ENCODE measurements around the gene CCZ1. TPM values are rescaled to one million over a fixed set of nuclear protein-coding genes. Genes with fewer than 3 reads are reported as not detected.
A peak's percentile ranks its signal among the peaks of the same experiment; 100 is the strongest.
"Not testable (repeated sequence)": the region's sequence is repeated elsewhere in the genome, so short reads cannot be mapped to it uniquely, and the experiment has no call there.

The CCZ1 gene
- polyA plus RNA-seq, 1 donor: 56.4 TPM

- DNase-seq; H3K27ac ChIP-seq (ENCODE audit: low read length); H3K27me3 ChIP-seq (ENCODE audit: control insufficient read depth, insufficient read depth, low read length); H3K9me3 ChIP-seq (ENCODE audit: control insufficient read depth, low read depth, low read length); H3K4me3 ChIP-seq (ENCODE audit: low read length); H3K4me1 ChIP-seq (ENCODE audit: control insufficient read depth, insufficient read depth, low read length); H3K36me3 ChIP-seq (ENCODE audit: control insufficient read depth, insufficient read depth, low read length): not testable (repeated sequence)
- WGBS (ENCODE audit: insufficient coverage, low lambda C conversion rate): no CpG with 5 or more reads among the region's 6 CpGs
Measured at GRCh38 chr7:5868928-5869341, 29.6 kb upstream of the CCZ1 start.

DNA sequence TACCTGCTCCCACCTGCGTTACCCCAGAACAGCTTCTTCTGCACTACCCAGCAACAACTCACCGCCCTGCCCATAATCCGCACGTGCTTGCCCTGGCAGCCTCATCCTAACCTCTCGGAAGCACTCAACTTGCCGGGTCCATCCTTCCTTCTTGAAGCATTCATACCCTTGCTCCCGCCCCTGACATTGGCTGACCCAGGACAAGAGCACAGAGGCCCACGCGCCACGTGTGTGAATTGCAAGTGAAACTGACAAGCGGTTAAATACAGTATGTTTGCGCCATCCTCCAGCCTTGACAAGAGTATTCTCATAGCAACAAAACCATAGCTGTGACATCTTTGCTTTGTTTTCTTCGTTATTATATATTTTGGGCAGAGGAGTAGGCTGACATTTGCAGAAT, 28.8 kb upstream of the CCZ1 start:
- Histone ChIP-seq H3K4me3 (ENCODE audit: low read length) (no peak overlapping the region), H3K27ac (ENCODE audit: low read length) (no peak overlapping the region), H3K36me3 (ENCODE audit: control insufficient read depth, insufficient read depth, low read length) (no peaks in the 10 kb centered on the region), H3K27me3 (ENCODE audit: control insufficient read depth, insufficient read depth, low read length) (no peaks in the 10 kb centered on the region), H3K4me1 (ENCODE audit: control insufficient read depth, insufficient read depth, low read length) (no peaks in the 10 kb centered on the region), H3K9me3 (ENCODE audit: control insufficient read depth, low read depth, low read length) (no peaks in the 10 kb centered on the region)
- no peak for DNase-seq
- WGBS (ENCODE audit: insufficient coverage, low lambda C conversion rate): 100% methylated on average over 1 of the region's 13 CpGs

GRCh38 chr7:5870311-5870710, 28.2 kb upstream of the CCZ1 start:
- Histone ChIP-seq H3K4me3 (ENCODE audit: low read length) (no peak overlapping the region), H3K9me3 (ENCODE audit: control insufficient read depth, low read depth, low read length) (no peaks in the 10 kb centered on the region), H3K27me3 (ENCODE audit: control insufficient read depth, insufficient read depth, low read length) (no peaks in the 10 kb centered on the region), H3K4me1 (ENCODE audit: control insufficient read depth, insufficient read depth, low read length) (no peaks in the 10 kb centered on the region), H3K27ac (ENCODE audit: low read length) (no peak overlapping the region), H3K36me3 (ENCODE audit: control insufficient read depth, insufficient read depth, low read length) (no peaks in the 10 kb centered on the region)
- no peak for DNase-seq
- no CpG with 5 or more reads among the region's 2 CpGs for WGBS (ENCODE audit: insufficient coverage, low lambda C conversion rate)

DNA sequence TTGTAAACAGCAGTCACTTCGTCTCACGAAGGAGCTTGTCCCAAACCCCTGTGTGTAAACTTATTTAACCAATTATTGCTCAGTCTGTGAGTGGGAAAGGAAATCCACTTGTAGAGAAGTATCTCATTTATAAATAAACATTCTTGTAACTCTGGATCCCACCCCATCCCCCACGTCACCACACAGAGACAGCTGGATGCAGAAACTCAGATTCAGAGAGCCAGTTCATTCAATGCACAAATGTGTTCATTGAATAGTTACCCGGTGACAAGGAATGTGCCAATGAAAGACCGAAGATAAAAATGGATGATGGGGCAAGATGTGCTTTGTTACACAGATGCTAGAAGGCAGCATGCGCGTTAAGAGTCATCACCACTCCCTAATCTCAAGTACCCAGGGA, 26.2 kb upstream of the CCZ1 start:
- Histone ChIP-seq H3K4me1 (ENCODE audit: control insufficient read depth, insufficient read depth, low read length) (no peaks in the 10 kb centered on the region), H3K36me3 (ENCODE audit: control insufficient read depth, insufficient read depth, low read length) (no peaks in the 10 kb centered on the region), H3K27ac (ENCODE audit: low read length) (no peak overlapping the region), H3K27me3 (ENCODE audit: control insufficient read depth, insufficient read depth, low read length) (no peaks in the 10 kb centered on the region), H3K9me3 (ENCODE audit: control insufficient read depth, low read depth, low read length) (no peaks in the 10 kb centered on the region), H3K4me3 (ENCODE audit: low read length) (no peak overlapping the region)
- WGBS (ENCODE audit: insufficient coverage, low lambda C conversion rate): no CpG with 5 or more reads among the region's 7 CpGs
- DNase-seq: peak; percentile 6 to 9

DNA sequence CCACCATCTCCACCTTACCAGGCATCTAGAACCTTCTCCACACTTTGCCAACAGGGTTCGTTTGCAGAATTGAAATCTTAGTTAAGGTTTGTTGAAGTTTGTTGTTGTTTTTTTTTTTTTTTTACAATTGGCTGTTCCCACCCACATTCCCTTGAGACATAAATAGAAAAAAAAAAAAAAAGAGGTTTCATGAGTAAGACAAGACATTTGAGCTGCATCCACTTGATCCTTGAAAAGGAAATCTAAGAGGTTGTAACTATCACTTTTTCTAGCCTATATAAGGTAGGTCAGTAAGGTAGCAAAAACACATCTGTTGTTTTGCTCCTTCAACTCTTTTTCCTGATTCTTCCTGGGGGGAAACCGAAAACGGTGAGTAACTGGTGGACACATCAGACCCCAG, 18.9 kb upstream of the CCZ1 start:
- H3K9me3 ChIP-seq (ENCODE audit: control insufficient read depth, low read depth, low read length); H3K27ac ChIP-seq (ENCODE audit: low read length); H3K36me3 ChIP-seq (ENCODE audit: control insufficient read depth, insufficient read depth, low read length); H3K27me3 ChIP-seq (ENCODE audit: control insufficient read depth, insufficient read depth, low read length); H3K4me3 ChIP-seq (ENCODE audit: low read length); H3K4me1 ChIP-seq (ENCODE audit: control insufficient read depth, insufficient read depth, low read length); DNase-seq: not testable (repeated sequence)
- WGBS (ENCODE audit: insufficient coverage, low lambda C conversion rate): no CpG with 5 or more reads among the region's 3 CpGs

DNA sequence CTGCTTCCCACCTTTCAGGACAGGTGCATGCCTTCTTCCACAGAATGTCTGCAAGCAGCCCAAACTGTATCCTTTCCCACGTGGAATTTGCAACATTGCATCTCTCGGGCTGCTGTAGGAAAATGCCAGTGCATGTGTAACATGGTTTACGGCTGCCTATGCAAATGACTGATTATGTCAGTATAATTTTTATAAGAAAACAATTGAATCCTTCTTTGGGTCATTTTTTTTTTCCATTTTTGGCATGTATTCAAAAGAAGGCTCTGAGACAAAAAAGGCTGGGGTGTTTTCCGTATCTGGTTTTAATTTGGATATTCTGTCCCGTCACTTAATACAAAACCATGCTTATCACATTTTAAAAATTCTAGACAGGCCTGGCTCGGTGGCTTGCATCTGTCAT, 18.4 kb upstream of the CCZ1 start:
- not testable (repeated sequence) for DNase-seq

GRCh38 chr7:5884431-5884830, 14.1 kb upstream of the CCZ1 start:
- not testable (repeated sequence) for H3K9me3 ChIP-seq (ENCODE audit: control insufficient read depth, low read depth, low read length); DNase-seq; H3K27ac ChIP-seq (ENCODE audit: low read length); H3K4me1 ChIP-seq (ENCODE audit: control insufficient read depth, insufficient read depth, low read length); H3K27me3 ChIP-seq (ENCODE audit: control insufficient read depth, insufficient read depth, low read length); H3K36me3 ChIP-seq (ENCODE audit: control insufficient read depth, insufficient read depth, low read length); H3K4me3 ChIP-seq (ENCODE audit: low read length)
- 40% methylated on average over 1 of the region's 5 CpGs for WGBS (ENCODE audit: insufficient coverage, low lambda C conversion rate)

More for the DNA sequence above, 18.4 kb upstream of the CCZ1 start:
- not testable (repeated sequence) for H3K4me1 ChIP-seq (ENCODE audit: control insufficient read depth, insufficient read depth, low read length); H3K27ac ChIP-seq (ENCODE audit: low read length); H3K36me3 ChIP-seq (ENCODE audit: control insufficient read depth, insufficient read depth, low read length); H3K27me3 ChIP-seq (ENCODE audit: control insufficient read depth, insufficient read depth, low read length); H3K4me3 ChIP-seq (ENCODE audit: low read length); H3K9me3 ChIP-seq (ENCODE audit: control insufficient read depth, low read depth, low read length)
- WGBS (ENCODE audit: insufficient coverage, low lambda C conversion rate): 83% methylated on average over 2 of the region's 6 CpGs

GRCh38 chr7:5888021-5888420, 10.5 kb upstream of the CCZ1 start:
- not testable (repeated sequence) for H3K4me3 ChIP-seq (ENCODE audit: low read length); H3K27me3 ChIP-seq (ENCODE audit: control insufficient read depth, insufficient read depth, low read length); H3K9me3 ChIP-seq (ENCODE audit: control insufficient read depth, low read depth, low read length); H3K27ac ChIP-seq (ENCODE audit: low read length); H3K4me1 ChIP-seq (ENCODE audit: control insufficient read depth, insufficient read depth, low read length); DNase-seq; H3K36me3 ChIP-seq (ENCODE audit: control insufficient read depth, insufficient read depth, low read length)
- no CpG with 5 or more reads among the region's 5 CpGs for WGBS (ENCODE audit: insufficient coverage, low lambda C conversion rate)

DNA sequence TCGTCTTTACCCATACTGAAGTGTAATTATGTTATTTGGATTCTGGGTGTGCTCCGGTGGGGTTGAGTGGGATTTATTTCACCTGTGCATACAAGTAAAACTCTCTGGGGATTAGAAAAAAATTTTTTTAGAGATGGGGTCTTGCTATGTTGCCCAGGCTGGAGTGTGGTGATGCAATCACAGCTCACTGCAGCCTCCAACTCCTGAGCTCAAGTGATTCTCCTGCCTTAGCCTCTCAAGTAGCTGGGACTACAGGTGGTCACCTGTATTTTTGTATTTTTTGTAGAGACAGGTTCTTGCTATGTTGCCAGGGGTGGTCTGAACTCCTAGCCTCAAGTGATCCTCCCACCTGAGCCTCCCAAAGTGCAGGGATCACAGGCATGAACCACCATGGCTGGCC, 8.3 kb upstream of the CCZ1 start:
- WGBS (ENCODE audit: insufficient coverage, low lambda C conversion rate): 100% methylated on average over 1 of the region's 2 CpGs
- H3K4me3 ChIP-seq (ENCODE audit: low read length); H3K9me3 ChIP-seq (ENCODE audit: control insufficient read depth, low read depth, low read length); H3K4me1 ChIP-seq (ENCODE audit: control insufficient read depth, insufficient read depth, low read length); H3K27me3 ChIP-seq (ENCODE audit: control insufficient read depth, insufficient read depth, low read length); DNase-seq; H3K27ac ChIP-seq (ENCODE audit: low read length); H3K36me3 ChIP-seq (ENCODE audit: control insufficient read depth, insufficient read depth, low read length): not testable (repeated sequence)

DNA sequence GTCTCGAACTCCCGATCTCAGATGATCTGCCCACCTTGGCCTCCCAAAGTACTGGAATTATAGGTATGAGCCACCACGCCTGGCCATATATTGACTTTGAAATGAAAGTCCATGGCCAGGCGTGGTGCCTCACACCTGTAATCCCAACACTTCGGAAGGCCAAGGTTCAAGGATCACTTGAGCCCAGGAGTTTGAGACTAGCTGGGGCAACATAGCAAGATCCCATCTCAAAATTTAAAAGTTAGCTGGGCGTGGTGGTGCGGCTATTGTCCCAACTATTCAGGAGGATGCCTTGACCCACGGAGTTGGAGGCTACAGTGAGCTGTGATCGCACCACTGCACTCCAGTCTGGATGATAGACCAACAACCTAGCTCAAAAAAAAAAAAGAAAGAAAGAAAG, 6.0 kb upstream of the CCZ1 start:
- 100% methylated on average over 2 of the region's 9 CpGs for WGBS (ENCODE audit: insufficient coverage, low lambda C conversion rate)

GRCh38 chr7:5897369-5897919, 1.1 kb upstream of the CCZ1 start:
- 100% methylated on average over 1 of the region's 13 CpGs for WGBS (ENCODE audit: insufficient coverage, low lambda C conversion rate)
- not testable (repeated sequence) for H3K36me3 ChIP-seq (ENCODE audit: control insufficient read depth, insufficient read depth, low read length); H3K27ac ChIP-seq (ENCODE audit: low read length); H3K27me3 ChIP-seq (ENCODE audit: control insufficient read depth, insufficient read depth, low read length); DNase-seq; H3K9me3 ChIP-seq (ENCODE audit: control insufficient read depth, low read depth, low read length); H3K4me1 ChIP-seq (ENCODE audit: control insufficient read depth, insufficient read depth, low read length); H3K4me3 ChIP-seq (ENCODE audit: low read length)

More for the DNA sequence above, 6.0 kb upstream of the CCZ1 start:
- H3K27ac ChIP-seq (ENCODE audit: low read length): no peak overlapping the region
- DNase-seq: no peak
- H3K4me1 ChIP-seq (ENCODE audit: control insufficient read depth, insufficient read depth, low read length): no peaks in the 10 kb centered on the region
- no peaks in the 10 kb centered on the region for H3K9me3 ChIP-seq (ENCODE audit: control insufficient read depth, low read depth, low read length)
- H3K36me3 ChIP-seq (ENCODE audit: control insufficient read depth, insufficient read depth, low read length): no peaks in the 10 kb centered on the region
- no peak overlapping the region for H3K4me3 ChIP-seq (ENCODE audit: low read length)
- H3K27me3 ChIP-seq (ENCODE audit: control insufficient read depth, insufficient read depth, low read length): no peaks in the 10 kb centered on the region
